ENCODE results near the gene CD8B2.

DNA sequence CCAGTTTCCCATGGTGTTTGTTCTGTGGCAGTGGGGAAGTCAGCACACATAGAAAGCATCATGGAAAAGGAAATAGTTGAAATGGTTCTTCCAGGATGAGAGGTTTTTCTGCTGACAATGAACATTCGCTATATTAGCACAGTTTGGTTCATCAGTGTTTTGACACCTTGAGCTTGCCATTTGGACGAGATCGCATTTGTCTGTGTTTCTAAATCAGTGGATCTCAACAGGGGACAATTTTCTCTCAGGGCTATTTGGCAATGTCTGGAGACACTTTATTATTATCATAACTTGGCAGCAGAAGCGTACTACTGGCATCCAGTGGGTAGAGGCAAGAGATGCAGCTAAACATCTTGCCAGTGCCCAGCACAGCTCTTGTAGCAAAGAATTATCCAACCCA is 74.6 kb downstream of the CD8B2 start:
- TF ChIP-seq EZH2 (IDR thresholded peaks at IDR 0.05; ENCODE audit: borderline replicate concordance, low read length): no peak
- TF ChIP-seq, protein P1, sequence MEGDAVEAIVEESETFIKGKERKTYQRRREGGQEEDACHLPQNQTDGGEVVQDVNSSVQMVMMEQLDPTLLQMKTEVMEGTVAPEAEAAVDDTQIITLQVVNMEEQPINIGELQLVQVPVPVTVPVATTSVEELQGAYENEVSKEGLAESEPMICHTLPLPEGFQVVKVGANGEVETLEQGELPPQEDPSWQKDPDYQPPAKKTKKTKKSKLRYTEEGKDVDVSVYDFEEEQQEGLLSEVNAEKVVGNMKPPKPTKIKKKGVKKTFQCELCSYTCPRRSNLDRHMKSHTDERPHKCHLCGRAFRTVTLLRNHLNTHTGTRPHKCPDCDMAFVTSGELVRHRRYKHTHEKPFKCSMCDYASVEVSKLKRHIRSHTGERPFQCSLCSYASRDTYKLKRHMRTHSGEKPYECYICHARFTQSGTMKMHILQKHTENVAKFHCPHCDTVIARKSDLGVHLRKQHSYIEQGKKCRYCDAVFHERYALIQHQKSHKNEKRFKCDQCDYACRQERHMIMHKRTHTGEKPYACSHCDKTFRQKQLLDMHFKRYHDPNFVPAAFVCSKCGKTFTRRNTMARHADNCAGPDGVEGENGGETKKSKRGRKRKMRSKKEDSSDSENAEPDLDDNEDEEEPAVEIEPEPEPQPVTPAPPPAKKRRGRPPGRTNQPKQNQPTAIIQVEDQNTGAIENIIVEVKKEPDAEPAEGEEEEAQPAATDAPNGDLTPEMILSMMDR (IDR thresholded peaks at IDR 0.05; ENCODE audit: low read length): no peak
